ENCODE results near the gene CUX1. TPM values are rescaled to one million over a fixed set of nuclear protein-coding genes. Genes with fewer than 3 reads are reported as not detected.

The CUX1 gene
- total and polyA plus RNA-seq, 2 donors (not counting 1 experiment from before 2014, with no cell fraction given) = 10.8 to 86.5 TPM

DNA sequence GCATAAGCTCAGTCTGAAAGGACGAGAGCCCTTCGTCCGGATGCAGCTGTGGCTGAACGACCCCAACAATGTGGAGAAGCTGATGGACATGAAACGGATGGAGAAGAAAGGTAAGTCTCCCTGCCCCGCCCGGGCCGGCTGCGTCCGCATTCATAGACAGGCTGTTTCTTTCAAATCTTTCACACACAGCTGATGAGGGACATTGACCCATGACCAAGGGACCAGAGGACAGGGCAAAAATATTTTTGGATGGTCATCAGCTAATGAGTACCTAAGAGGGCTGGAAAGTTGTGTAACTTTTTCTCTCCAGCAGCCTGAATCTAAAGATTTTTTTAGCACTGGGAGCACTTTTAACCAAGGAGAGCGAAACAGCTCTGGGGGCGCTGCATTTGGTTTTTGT is 416.7 kb downstream of the CUX1 start:
- no peak overlapping the region for H2AFZ ChIP-seq (ENCODE audit: insufficient read depth, low read depth, low read length, poor library complexity, severe bottlenecking)
- no peaks in the 10 kb centered on the region for H3K9me3 ChIP-seq (ENCODE audit: control extremely low read depth in 1 of 3, control insufficient read depth in 2 of 3, insufficient read depth in 1 of 3, low read length in 2 of 3)
- TF ChIP-seq EZH2 (IDR thresholded peaks at IDR 0.05; ENCODE audit: borderline replicate concordance, insufficient read depth, low read depth, low read length, poor library complexity, severe bottlenecking) (no peak), CTCF (IDR thresholded peaks at IDR 0.05) (no peak)
- DNase-seq (no peak), ATAC-seq (ENCODE audit: low read depth) (no peak)
- H3K27ac ChIP-seq (ENCODE audit: low read length in 2 of 2) = no peak overlapping the region
- peaks cover 5 to 26% of the 10 kb centered on the region in 2 experiments for H3K36me3 ChIP-seq (replicated peaks in 1 of 2; ENCODE audit: control extremely low read depth in 1 of 2, control insufficient read depth in 1 of 2, extremely low read depth in 1 of 2, insufficient read depth in 2 of 2, low read length in 1 of 2)
- no peak overlapping the region for H3K4me3 Mint-ChIP-seq
- no peaks in the 10 kb centered on the region for H3K9me3 Mint-ChIP-seq (ENCODE audit: insufficient read depth)
- 98% methylated on average over 12 of the region's 12 CpGs for WGBS (ENCODE audit: insufficient coverage)
- H3K4me3 ChIP-seq (ENCODE audit: control extremely low read depth in 1 of 5, extremely low read depth in 1 of 5, insufficient read depth in 1 of 5, low read depth in 2 of 5, low read length in 4 of 5) = no peak overlapping the region
- no peaks in the 10 kb centered on the region for H3K27me3 Mint-ChIP-seq
- intact Hi-C loops (cut with micrococcal nuclease) = no loop called here
- no peaks in the 10 kb centered on the region for H3K4me1 ChIP-seq (ENCODE audit: control insufficient read depth in 2 of 2, insufficient read depth in 2 of 2, low read length in 2 of 2)
- H3K4me2 ChIP-seq (replicated peaks; ENCODE audit: low read depth, low read length, poor library complexity, severe bottlenecking) = no peak overlapping the region
- CTCF ChIA-PET = interaction anchor here (1.4 to 4.5 kb wide), 3 partner anchors 491 to 631 kb away, joined by 4 to 39 read pairs (median 17); no protein-coding TSS in a partner anchor
- H3K27me3 ChIP-seq (replicated peaks in 1 of 4; ENCODE audit: control extremely low read depth in 1 of 4, control insufficient read depth in 3 of 4, insufficient read depth in 4 of 4, low read length in 3 of 4) = no peaks in the 10 kb centered on the region
- POLR2A ChIA-PET = no interaction called here
- H3K4me1 Mint-ChIP-seq = no peaks in the 10 kb centered on the region
- no peak overlapping the region for H3K27ac Mint-ChIP-seq
- no peaks in the 10 kb centered on the region for H4K20me1 ChIP-seq (ENCODE audit: control insufficient read depth, insufficient read depth, low read length, poor library complexity, severe bottlenecking)
- H3K79me2 ChIP-seq (ENCODE audit: control insufficient read depth, insufficient read depth, low read length) = no peaks in the 10 kb centered on the region
- no peak overlapping the region for H3K9ac ChIP-seq (ENCODE audit: low read length)

DNA sequence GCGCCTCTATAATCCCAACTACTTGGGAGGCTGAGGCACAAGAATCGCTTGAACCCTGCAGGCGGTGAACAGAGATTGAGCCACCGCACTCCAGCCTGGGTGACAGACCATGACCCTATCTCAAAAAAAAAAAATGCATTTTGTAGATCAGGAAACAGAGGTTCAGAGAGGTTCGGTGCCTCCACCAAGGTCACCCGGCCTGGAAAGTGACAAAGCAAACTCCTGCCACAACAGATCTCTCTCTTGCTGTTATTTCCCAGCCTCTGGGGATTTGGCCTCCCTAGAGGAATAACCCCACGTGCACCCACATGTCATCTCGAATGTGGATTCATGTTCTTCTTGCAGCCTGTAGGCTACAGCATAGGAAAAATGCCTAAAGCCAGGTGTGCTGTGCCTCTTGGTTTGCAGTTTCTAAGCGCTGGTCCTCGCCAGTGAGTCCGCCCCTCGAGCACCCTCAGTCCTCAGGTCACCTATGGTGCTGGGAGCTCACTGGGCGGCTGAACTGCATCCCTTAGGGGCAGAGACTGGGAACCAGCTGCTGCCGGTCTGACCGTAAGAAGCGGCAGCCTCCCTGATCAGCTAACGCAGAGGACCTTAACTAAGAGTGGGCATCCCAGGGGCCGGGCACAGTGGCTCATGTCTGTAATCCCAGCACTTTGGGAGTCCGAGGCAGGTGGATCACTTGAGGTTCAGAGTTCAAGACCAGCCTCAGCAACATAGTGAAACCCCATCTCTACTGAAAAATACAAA is 417.6 kb downstream of the CUX1 start:
- no peaks in the 10 kb centered on the region for H3K27me3 ChIP-seq (replicated peaks in 1 of 4; ENCODE audit: control extremely low read depth in 1 of 4, control insufficient read depth in 3 of 4, insufficient read depth in 4 of 4, low read length in 3 of 4)
- POLR2A ChIA-PET = no interaction called here
- no peaks in the 10 kb centered on the region for H3K4me1 ChIP-seq (ENCODE audit: control insufficient read depth in 2 of 2, insufficient read depth in 2 of 2, low read length in 2 of 2)
- H3K9ac ChIP-seq (ENCODE audit: low read length) = no peak overlapping the region
- Mint-ChIP-seq H3K4me3 (no peak overlapping the region), H3K27me3 (no peaks in the 10 kb centered on the region), H3K4me1 (no peaks in the 10 kb centered on the region), H3K9me3 (ENCODE audit: insufficient read depth) (no peaks in the 10 kb centered on the region), H3K27ac (no peak overlapping the region)
- TF ChIP-seq EZH2 (IDR thresholded peaks at IDR 0.05; ENCODE audit: borderline replicate concordance, insufficient read depth, low read depth, low read length, poor library complexity, severe bottlenecking) = no peak
- TF ChIP-seq CTCF (IDR thresholded peaks at IDR 0.05) = no peak
- H3K4me2 ChIP-seq (replicated peaks; ENCODE audit: low read depth, low read length, poor library complexity, severe bottlenecking) = no peak overlapping the region
- no peak overlapping the region for H3K27ac ChIP-seq (ENCODE audit: low read length in 2 of 2)
- CTCF ChIA-PET = interaction anchor here (1.0 to 4.5 kb wide), 5 partner anchors 20 to 632 kb away, joined by 3 to 39 read pairs (median 13); partner anchors contain the start of gene CUX1
- H3K79me2 ChIP-seq (ENCODE audit: control insufficient read depth, insufficient read depth, low read length) = no peaks in the 10 kb centered on the region
- WGBS (ENCODE audit: insufficient coverage) = 88% methylated on average over 15 of the region's 19 CpGs
- H2AFZ ChIP-seq (ENCODE audit: insufficient read depth, low read depth, low read length, poor library complexity, severe bottlenecking) = no peak overlapping the region
- H3K9me3 ChIP-seq (ENCODE audit: control extremely low read depth in 1 of 3, control insufficient read depth in 2 of 3, insufficient read depth in 1 of 3, low read length in 2 of 3) = no peaks in the 10 kb centered on the region
- intact Hi-C loops (cut with micrococcal nuclease) = loop anchor here (5.0 kb wide), 1 partner anchor 423 kb away; no protein-coding TSS in a partner anchor
- H3K4me3 ChIP-seq (ENCODE audit: control extremely low read depth in 1 of 5, extremely low read depth in 1 of 5, insufficient read depth in 1 of 5, low read depth in 2 of 5, low read length in 4 of 5) = no peak overlapping the region
- no peak for DNase-seq
- no peaks in the 10 kb centered on the region for H4K20me1 ChIP-seq (ENCODE audit: control insufficient read depth, insufficient read depth, low read length, poor library complexity, severe bottlenecking)
- H3K36me3 ChIP-seq (replicated peaks in 1 of 2; ENCODE audit: control extremely low read depth in 1 of 2, control insufficient read depth in 1 of 2, extremely low read depth in 1 of 2, insufficient read depth in 2 of 2, low read length in 1 of 2) = peaks cover 5 to 26% of the 10 kb centered on the region in 2 experiments
- no peak for ATAC-seq (ENCODE audit: low read depth)
